T follicular helper cell (primary cell): ENCODE results near the gene S100A13.
"Not testable (repeated sequence)": the region's sequence is repeated elsewhere in the genome, so short reads cannot be mapped to it uniquely, and the experiment has no call there.

ENCODE experiments used
- DNase-seq: peaks from one replicate; pipeline ENCODE4 v3.0.0-alpha.2; 2020; ENCODE audit warnings: low read depth
- total RNA-seq, 2 experiments: gene quantifications; one replicate each; lab custom pipeline; 2026; lab: John Stamatoyannopoulos, UW

The S100A13 gene
- 0.48 to 0.84 reads per million in 2 experiments for total RNA-seq

GRCh38 chr1:153626904-153627714 is at the start of gene S100A13:
Gene S100A13, minus strand, starts transcription at chr1:153627505. Its CDS starts 1,033 bp downstream, at chr1:153626472.
- DNase-seq, result no peak

DNA sequence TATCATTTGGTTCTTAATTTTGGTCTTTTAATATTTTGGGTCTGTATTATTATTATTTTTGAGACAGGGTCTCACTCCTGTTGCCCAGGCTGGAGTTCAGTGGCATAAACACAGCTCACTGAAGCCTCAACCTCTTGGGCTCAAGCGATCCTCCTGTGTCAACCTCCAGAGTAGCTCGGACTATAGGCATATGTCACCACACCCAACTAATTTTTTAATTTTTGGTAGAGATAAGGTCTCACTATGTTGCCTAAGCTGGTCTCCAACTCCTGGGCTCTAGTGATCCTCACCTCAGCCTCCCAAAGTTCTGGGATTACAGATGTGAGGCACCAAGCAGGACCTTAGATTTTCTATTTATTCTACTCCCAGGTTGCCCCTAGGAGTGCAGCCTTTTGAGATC is 46.2 kb upstream of the S100A13 start:
- no peak for DNase-seq

DNA sequence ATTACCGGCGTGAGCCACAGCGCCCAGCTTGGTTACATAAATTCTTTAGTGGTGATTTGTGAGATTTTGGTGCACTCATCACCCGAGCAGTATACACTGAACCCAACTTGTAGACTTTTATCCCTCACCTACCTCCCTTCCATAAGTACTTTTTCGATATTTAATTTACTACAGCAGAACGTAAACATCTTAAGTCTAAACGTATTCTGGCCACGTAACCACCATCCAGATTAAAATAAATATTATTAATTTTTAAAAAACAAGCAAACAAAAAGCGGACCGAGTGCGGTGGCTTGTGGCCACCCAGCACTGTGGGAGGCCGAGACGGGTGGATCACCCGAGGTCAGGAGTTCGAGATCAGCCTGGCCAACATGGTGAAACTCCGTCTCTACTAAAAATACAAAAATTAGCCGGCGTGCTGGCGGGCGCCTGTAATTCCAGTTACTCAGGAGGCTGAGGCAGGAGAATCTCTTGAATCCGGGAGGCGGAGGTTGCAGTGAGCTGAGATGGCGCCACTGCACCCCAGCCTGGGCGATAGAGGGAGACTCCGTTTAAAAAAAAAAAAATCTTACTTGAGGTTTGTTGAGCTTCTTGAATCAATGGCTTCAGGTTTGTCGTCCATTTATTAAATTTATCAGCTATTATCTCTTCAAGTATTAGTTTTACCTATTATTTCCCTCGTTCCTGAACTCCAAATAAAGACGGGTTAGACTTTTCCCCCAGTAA is 44.5 kb upstream of the S100A13 start:
- DNase-seq, result not testable (repeated sequence)

GRCh38 chr1:153670859-153671627 is 43.7 kb upstream of the S100A13 start, which contains the start of gene ILF2:
Gene ILF2, minus strand, starts transcription at chr1:153670993. Its CDS starts 71 bp downstream, at chr1:153670922.
- peak; percentile 97 for DNase-seq

GRCh38 chr1:153670257-153670858 is 43.1 kb upstream of the S100A13 start:
- no peak for DNase-seq

DNA sequence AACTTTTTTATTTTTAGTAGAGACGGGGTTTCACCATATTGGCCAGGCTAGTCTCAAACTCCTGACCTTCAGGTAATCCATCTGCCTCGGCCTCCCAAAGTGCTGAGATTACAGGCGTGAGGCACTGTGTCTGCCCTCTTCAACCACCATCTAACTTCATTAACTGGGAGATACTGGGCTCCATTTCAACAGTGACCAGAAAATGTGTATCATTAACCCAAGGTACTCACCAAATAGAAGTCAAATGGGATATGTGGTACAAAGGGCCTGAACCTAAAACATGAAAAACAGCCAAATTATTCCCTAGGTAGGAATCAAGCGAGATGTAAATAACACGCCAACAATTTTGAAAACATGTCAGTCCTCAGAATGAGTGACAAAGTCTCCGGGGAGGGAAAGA is 42.3 kb upstream of the S100A13 start:
- DNase-seq, result no peak

DNA sequence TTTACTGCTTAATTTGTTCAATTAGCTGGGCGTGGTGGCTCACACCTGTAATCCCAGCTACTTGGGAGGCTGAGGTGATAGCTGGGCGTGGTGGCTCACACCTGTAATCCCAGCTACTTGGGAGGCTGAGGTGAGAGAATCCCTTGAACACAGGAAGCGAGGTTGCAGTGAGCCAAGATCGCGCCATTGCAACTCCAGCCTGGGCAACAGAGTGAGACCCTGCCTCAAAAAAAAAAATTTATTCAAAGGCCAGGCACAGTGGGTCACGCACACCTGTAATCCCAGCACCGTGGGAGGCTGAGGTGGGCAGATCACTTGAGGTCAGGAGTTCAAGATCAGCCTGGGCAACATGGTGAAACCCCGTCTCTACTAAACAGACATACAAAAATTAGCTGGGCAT is 41.4 kb upstream of the S100A13 start:
- not testable (repeated sequence) for DNase-seq

DNA sequence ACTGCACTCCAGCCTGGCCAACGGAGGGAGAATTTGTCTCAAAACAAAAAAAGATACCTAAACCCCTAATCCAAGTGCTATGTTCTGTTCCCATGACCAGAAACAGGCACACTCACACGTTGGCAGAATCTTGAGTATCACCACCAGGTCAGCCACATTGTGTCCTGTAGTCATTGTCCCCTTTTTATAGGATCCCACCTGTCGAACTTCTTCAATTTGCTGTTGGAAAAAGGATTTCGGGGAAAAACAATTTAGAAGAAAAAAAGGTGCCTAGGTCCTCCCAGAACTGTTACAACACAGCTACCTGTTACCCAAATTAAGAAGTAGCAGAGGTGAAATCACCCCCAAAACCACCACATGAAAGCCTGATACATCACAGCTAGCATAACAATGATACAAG is 40.1 kb upstream of the S100A13 start:
- DNase-seq, result no peak

DNA sequence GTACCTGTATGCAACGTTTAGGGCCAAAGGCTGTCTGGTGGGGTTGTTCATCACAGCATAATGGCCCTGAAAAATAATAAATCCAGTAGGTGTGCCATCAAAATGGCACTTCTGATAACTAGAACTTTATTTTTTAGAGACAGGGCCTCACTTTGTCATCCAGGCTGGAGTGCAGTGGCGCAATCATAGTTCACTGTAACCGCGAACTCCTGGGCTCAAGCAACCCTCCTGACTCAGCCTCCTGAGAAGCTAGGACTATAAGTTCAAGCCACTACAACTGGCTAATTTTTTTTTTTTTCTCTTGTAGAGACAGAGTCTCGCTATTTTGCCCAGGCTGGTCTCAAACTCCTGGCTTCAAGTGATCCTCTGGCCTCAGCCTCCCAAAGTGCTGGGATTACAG is 35.9 kb upstream of the S100A13 start:
- no peak for DNase-seq

DNA sequence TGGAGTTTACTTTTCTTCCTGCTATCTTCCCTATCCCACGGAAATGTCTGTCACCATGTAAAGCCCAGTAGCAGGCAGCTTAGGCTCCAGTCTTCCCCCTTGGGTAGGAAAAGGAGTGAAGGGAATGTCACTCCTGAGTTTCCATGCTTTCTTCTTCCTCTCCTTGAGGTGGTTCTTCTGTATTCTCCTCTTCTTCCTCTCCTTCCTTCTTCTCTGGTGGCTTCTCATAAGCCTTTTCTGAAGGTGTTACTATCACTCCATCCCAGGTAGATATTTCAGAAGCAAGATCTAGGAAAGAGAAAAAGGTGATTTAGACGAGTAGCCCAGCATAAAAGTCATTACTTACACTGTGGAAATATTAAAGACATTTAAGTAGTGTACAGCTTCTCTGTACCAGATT is 35.0 kb upstream of the S100A13 start:
- no peak for DNase-seq

- no peak for DNase-seq
These were observed 33.9 kb upstream of the S100A13 start for GRCh38 chr1:153661111-153661708.

- no peak for DNase-seq
These were observed 32.4 kb upstream of the S100A13 start for GRCh38 chr1:153659656-153660055.

- DNase-seq, result no peak
These were observed 31.9 kb upstream of the S100A13 start for GRCh38 chr1:153659175-153659534.

DNA sequence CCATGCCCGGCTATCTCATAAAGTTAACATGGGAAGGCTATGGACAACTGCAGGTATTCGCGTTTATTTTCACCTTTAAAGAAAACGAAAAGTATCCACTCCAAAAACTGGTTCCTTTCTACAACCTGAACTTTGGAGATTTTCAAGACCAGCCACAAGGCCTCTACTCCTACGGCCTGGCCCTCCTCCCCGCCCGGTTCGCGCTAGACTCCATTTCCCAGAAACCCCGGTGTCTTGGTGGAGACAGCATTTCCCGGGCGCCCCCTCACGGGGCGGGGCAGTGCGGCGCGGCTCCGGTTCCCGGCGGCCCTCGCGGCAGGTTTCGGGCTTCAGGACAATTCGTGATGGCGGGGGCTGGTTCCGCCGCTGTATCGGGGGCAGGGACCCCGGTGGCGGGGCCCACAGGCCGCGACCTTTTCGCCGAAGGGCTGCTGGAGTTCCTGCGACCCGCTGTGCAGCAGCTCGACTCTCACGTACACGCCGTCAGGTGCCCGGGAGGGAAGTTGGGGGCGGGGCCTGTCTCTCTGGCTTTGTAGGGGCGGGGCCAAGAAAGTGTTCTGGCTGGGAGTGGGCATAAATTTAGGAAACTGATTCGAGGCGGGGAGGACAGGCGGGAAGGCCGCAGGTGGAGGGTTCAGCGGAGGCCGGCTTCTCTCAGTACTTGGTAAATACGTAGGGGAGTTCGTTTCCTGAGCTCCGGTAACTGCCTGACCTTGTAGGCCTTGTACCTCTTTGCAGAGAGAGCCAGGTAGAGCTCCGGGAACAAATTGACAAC is 31.3 kb upstream of the S100A13 start, which contains the start of gene SNAPIN:
Gene SNAPIN (plus strand): TSS at position 304 of the 775 bp plus-strand sequence. CDS start 41 bp downstream, at position 345.
- DNase-seq, result peak; percentile 78

GRCh38 chr1:153655333-153655732 is 28.0 kb upstream of the S100A13 start:
- no peak for DNase-seq

- no peak for DNase-seq
These were observed 25.6 kb upstream of the S100A13 start for GRCh38 chr1:153652805-153653500.

- DNase-seq, result no peak
These were observed 24.5 kb upstream of the S100A13 start for GRCh38 chr1:153651771-153652170.

DNA sequence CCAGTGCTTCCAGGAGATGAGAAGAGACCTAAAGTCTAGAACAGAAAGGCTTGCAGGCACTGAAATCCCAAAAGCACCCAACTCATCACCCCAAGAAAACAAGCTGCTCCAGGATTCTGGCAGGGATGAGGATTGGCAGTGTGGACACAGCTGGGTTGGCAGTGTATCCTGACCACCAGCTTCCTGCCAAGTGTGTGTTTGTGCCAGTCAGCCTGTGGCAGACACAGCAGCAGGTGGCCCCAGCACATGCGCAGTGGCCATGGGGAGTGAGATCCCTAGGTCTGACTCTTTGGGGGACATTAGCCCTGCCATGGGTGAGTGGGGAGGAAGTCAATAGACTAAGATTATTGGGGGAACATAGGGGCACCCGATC is 22.5 kb upstream of the S100A13 start:
- DNase-seq, result no peak

GRCh38 chr1:153649137-153649862 is 22.0 kb upstream of the S100A13 start:
- no peak for DNase-seq
